GM11168 (cell line): ENCODE data around the gene TNN.

Source experiments
- in situ Hi-C: fragments of 300-500 bp; cut with MboI; formaldehyde crosslinking; loops from one replicate; pipeline ENCODE4 v1.12.0; 2022; ENCODE audit warnings: low sequenced_read_pairs; ENCODE audit not compliant: unreplicated experiment

TNN gene, protein sequence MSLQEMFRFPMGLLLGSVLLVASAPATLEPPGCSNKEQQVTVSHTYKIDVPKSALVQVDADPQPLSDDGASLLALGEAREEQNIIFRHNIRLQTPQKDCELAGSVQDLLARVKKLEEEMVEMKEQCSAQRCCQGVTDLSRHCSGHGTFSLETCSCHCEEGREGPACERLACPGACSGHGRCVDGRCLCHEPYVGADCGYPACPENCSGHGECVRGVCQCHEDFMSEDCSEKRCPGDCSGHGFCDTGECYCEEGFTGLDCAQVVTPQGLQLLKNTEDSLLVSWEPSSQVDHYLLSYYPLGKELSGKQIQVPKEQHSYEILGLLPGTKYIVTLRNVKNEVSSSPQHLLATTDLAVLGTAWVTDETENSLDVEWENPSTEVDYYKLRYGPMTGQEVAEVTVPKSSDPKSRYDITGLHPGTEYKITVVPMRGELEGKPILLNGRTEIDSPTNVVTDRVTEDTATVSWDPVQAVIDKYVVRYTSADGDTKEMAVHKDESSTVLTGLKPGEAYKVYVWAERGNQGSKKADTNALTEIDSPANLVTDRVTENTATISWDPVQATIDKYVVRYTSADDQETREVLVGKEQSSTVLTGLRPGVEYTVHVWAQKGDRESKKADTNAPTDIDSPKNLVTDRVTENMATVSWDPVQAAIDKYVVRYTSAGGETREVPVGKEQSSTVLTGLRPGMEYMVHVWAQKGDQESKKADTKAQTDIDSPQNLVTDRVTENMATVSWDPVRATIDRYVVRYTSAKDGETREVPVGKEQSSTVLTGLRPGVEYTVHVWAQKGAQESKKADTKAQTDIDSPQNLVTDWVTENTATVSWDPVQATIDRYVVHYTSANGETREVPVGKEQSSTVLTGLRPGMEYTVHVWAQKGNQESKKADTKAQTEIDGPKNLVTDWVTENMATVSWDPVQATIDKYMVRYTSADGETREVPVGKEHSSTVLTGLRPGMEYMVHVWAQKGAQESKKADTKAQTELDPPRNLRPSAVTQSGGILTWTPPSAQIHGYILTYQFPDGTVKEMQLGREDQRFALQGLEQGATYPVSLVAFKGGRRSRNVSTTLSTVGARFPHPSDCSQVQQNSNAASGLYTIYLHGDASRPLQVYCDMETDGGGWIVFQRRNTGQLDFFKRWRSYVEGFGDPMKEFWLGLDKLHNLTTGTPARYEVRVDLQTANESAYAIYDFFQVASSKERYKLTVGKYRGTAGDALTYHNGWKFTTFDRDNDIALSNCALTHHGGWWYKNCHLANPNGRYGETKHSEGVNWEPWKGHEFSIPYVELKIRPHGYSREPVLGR (N-terminal part only)

GRCh38 chr1:175067362-175068106, at the start of gene TNN:
Gene TNN, plus strand, starts transcription at chr1:175067833. Its CDS starts 9,586 bp downstream, at chr1:175077419.
- in situ Hi-C loops: no loop called here

DNA sequence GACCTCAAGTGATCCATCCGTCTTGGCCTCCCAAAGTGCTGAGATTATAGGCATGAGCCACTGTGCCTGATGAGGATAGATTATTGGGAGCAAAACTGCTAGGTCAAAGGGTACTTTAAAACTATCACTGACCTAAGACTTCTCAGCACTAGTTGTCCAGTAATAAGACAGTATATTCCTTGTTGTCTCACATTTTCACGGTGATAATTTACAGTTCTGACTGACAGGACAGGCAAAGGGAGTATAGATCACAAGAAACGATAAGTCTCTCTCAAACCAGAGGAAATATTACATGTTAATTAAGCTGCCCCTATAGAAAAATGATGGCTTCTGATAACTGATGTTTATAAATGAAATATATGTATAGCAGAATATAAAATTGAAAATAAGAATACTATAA, 48.1 kb upstream of the TNN start:
- in situ Hi-C loops: no loop called here

- in situ Hi-C loops: loop anchor here (5.0 kb wide), 1 partner anchor 119 kb away; no protein-coding TSS in a partner anchor
These were observed 44.4 kb upstream of the TNN start, which contains the start of gene MRPS14 for GRCh38 chr1:175023043-175023921. Gene MRPS14, minus strand, starts transcription at chr1:175023425. Its CDS starts 17 bp downstream, at chr1:175023408.

DNA sequence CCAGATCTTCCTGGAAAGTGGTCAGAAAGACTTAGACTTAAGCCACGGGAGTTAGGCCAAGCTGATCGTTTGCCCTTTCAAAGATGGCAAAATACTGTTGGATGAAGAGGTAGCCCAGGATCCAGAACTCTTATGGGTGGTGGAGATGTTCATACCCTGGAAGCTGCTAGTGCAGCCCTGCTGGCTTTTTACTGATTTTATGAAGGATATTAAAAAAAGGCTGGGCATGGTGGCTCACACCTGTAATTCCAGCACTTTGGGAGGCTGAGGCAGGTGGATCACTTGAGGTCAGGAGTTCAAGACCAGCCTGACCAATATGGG, 43.8 kb upstream of the TNN start:
- in situ Hi-C loops: loop anchor here (5.0 kb wide), 1 partner anchor 118 kb away; no protein-coding TSS in a partner anchor

DNA sequence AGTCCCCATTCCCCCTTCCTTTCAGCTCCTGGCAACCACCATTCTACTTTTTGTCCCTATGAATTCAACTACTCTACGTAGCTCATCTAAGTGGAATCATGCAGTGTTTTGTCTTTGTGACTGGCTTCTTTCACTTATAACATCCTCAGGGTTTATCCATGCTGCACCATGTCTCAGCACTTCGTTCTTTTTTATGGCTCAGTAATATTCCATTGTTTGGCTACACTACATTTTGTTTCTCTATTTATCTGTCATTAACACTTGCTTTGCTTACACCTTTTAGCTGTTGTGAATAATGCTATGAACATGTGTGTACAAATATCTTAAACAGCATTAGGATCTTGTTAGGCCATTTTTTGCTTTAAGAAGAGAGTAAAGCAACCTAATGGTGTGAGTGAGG, 42.9 kb upstream of the TNN start:
- in situ Hi-C loops: loop anchor here (5.0 to 25.0 kb wide), 2 partner anchors 118 to 288 kb away; no protein-coding TSS in a partner anchor

GRCh38 chr1:175033953-175034352, 33.7 kb upstream of the TNN start:
- in situ Hi-C loops: loop anchor here (25.0 kb wide), 1 partner anchor 278 kb away; no protein-coding TSS in a partner anchor

DNA sequence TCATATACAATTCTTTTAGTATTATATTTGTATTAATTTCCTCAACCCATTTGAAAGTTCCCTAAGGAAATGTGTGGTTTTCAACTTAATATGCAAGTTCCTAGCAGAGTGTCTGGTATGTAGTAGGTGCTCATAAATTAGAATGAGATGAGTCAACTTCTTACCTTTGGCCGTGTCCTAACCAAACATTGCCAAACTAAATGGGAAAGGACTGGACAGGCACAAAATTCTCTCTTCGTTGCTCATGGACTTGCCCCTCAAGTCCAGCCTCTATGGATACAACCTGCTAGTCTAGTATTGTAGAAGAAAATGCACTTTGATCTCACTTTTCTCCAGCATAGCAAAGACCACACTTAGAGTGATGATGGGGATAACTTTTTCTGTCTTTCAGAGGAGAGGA, 32.9 kb upstream of the TNN start:
- in situ Hi-C loops: loop anchor here (25.0 kb wide), 1 partner anchor 278 kb away; no protein-coding TSS in a partner anchor

- in situ Hi-C loops: loop anchor here (25.0 kb wide), 1 partner anchor 276 kb away; no protein-coding TSS in a partner anchor
These were observed 31.8 kb upstream of the TNN start for GRCh38 chr1:175035865-175036264.

DNA sequence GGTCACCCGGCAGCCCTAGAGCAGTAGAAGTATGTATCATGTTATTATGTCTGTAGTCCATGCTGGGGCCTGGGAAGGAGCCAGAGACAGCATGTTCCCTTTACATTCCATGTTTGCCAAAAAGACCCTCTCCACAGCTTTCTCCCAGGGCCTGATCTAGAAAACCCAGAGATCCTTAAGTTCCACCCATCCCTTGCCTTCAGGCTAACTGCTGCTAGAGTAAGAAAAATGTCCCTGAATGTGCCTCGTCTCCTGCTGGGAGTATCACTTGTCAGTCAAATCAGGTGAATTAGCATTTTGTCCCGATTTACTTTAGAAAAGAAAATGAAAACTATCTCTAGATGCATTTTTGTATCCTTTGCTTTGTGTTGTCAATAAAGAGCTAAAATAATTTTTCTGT, 31.2 kb upstream of the TNN start:
- in situ Hi-C loops: loop anchor here (25.0 kb wide), 1 partner anchor 276 kb away; no protein-coding TSS in a partner anchor

GRCh38 chr1:175037416-175037815, 30.2 kb upstream of the TNN start:
- in situ Hi-C loops: loop anchor here (25.0 kb wide), 1 partner anchor 275 kb away; no protein-coding TSS in a partner anchor

DNA sequence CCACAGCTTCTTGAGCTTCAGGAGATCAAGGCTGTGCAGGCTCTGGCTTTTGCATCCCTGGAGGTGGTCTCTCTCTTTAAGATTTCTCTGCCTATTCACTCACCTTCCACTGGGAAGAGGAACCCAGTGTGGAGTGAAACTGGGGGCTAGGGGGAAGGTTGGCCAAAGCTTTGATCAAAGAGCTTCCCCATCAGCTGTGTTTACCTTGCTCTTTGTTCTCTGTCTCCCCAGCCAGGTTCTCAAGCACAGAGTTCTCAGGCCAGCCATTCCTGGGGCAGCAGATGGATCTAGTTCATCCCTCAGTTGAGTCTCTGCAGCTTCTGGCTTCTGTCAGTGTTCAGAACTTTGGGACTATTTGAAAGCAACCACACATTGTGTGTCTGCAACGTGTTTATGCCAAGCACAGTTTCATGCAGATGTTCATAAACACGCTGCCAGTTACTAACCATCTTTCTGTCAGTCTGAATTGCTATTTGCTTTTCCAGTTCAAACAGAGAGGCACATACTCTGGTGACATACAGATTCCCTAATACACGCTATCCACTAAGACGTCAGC, 27.2 kb upstream of the TNN start:
- in situ Hi-C loops: loop anchor here (10.0 to 25.0 kb wide), 2 partner anchors 74 to 272 kb away; no protein-coding TSS in a partner anchor

DNA sequence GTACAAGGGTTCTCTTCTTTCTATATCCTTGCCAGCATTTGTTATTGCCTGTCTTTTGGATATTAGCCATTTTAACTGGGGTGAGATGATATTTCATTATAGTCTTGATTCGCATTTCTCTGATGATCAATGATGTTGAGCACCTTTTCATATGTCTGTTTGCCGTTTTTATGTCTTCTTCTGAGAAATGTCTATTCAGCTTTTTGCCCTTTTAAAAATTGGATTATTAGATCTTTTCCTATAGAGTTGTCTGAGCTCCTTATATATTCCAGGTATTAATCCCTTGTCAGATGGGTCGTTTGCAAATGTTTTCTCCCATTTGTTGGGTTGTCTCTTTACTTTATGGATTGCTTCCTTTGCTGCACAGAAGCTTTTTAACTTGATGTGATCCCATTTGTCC, 25.0 kb upstream of the TNN start:
- in situ Hi-C loops: loop anchor here (10.0 to 25.0 kb wide), 2 partner anchors 72 to 270 kb away; no protein-coding TSS in a partner anchor

DNA sequence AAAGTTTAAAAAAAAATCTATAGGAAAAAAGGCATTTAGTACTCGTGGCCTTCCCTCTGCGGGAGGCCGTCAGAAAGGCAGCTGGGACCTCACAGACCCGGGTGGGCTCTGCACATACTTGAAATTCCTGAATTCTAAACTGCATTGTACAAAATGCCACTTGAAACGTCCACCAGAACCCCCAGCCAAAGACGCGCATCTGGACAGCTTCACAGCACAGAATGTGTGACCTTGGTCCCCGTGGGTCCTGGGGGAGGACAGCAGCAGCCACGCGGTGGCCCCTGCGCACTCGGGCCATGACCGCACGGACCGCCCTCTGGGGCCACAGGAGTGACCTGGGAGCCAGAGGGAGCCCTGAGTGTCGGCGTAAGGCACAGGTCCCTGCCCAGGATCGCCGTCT, 23.8 kb upstream of the TNN start:
- in situ Hi-C loops: loop anchor here (10.0 to 25.0 kb wide), 2 partner anchors 71 to 268 kb away; no protein-coding TSS in a partner anchor

- in situ Hi-C loops: loop anchor here (10.0 to 25.0 kb wide), 2 partner anchors 70 to 268 kb away; no protein-coding TSS in a partner anchor
These were observed 23.0 kb upstream of the TNN start for GRCh38 chr1:175044591-175044990.

DNA sequence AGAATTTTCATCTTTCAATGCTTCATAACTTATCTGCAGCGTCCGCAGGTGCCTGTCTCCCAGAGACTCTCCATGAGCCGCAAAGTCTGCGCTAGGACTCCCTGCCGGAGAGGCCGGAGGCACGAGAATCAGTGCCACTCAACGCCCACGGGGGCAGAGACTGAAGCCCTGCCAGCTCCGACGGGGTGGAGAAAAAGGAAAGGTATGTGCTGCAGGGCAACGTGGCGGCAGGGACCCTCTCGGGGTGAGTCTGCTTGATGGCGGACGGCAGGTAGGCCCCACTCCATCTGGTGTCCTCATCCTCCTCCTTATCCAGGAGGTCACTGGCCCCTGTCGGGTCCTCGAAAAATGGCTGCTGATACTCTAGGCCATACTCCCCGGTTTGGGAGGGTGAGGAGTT, 22.5 kb upstream of the TNN start:
- in situ Hi-C loops: loop anchor here (10.0 to 25.0 kb wide), 2 partner anchors 70 to 267 kb away; no protein-coding TSS in a partner anchor

DNA sequence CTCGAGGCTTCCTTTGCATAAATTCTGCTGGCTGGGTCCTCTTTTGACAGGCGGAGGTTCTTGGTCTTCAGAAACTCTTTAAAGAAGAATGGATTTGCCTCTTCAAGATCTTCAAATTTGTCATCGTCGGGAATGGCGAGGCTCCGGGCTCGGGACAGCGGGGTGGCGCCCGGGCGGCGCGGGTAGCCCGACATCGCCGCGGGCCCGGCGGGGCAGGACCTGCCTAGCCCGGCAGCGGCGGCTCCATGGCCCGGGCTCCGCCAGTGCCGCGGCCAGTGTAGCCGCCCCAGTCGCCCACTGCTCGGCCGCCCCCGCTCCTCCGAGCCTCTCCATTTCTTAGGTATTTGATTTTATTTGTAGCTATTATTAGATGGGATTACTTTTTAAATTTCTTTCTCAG, 22.1 kb upstream of the TNN start:
- in situ Hi-C loops: loop anchor here (10.0 to 25.0 kb wide), 2 partner anchors 69 to 267 kb away; no protein-coding TSS in a partner anchor

DNA sequence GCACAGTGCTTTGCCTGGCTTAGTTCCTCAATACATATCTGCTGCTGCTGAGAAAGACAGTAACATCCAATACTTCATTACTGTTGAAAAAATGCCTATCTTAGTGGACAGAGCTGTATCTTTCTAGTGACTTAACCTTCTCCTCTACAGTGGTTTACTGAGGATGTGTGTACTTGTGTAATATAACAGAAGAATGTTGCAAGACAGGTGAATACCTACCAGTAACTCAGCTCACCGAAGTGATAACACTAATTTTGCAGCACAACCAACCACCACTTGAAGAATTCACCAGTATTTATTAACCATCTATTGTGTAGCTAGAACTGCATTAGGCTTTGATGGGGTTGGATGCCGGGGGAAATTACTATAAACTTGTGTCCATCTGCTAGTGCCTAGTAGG, 16.6 kb upstream of the TNN start:
- in situ Hi-C loops: no loop called here
